Ishikawa (cell line): ENCODE data around the gene CHRNB4.

Experiments
- CEBPB ChIP-seq: IDR thresholded peaks from 2 replicates; pipeline ENCODE4 v1.6.1; 2012
- EGR1 ChIP-seq: IDR thresholded peaks from 2 replicates; pipeline ENCODE4 v1.6.1; 2012
- EP300 ChIP-seq: IDR thresholded peaks from 2 replicates; pipeline ENCODE4 v1.6.1; 2012; ENCODE audit warnings: borderline replicate concordance
- RAD21 ChIP-seq: IDR thresholded peaks from 2 replicates; pipeline ENCODE4 v1.6.1; 2012; ENCODE audit warnings: low read depth
- TAF1 ChIP-seq: IDR thresholded peaks from 2 replicates; pipeline ENCODE4 v1.6.1; 2012; ENCODE audit warnings: low read depth, mild to moderate bottlenecking
- TEAD4 ChIP-seq: IDR thresholded peaks from 2 replicates; pipeline ENCODE4 v1.6.1; 2012
- YY1 ChIP-seq: IDR thresholded peaks from 2 replicates; pipeline ENCODE4 v1.6.1; 2012; ENCODE audit warnings: low read depth
- TF ChIP-seq, protein P1 (sequence below): IDR thresholded peaks from 2 replicates; pipeline ENCODE4 v1.6.1; 2012

DNA sequence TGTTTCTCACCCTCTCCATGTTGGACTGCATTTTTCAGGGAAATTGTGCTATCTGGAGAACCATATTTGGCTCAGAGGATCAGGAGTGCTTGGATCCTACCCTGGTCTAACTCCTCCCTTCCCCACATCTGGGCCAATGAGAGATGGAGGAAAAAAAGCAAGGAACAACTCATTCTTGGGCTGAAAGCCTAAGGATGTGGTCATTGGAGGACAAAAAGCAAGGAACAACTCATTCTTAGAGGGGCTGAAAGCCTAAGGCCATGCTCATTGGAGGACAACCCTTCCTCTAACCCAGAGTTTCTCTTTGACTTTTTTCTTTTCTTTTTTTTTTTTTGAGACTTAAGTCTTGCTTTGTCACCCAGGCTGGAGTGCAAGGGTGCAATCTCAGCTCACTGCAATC, 48.6 kb upstream of the CHRNB4 start:
- TF ChIP-seq EP300 (no peak), TEAD4 (no peak), YY1 (no peak), RAD21 (no peak), EGR1 (no peak), CEBPB (no peak), TAF1 (no peak)
- TF ChIP-seq, protein P1, sequence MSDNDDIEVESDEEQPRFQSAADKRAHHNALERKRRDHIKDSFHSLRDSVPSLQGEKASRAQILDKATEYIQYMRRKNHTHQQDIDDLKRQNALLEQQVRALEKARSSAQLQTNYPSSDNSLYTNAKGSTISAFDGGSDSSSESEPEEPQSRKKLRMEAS: no peak
